DND-41 (cell line): ENCODE measurements around the gene DPYD.

Experiments
- EZH2 ChIP-seq: IDR thresholded peaks from 3 replicates; pipeline ENCODE4 v1.6.1; 2012; ENCODE audit warnings: borderline replicate concordance, low read depth, mild to moderate bottlenecking, moderate library complexity, low read length, inconsistent platforms; ENCODE audit not compliant: severe bottlenecking
- TF ChIP-seq, protein P1 (sequence below): IDR thresholded peaks from 2 replicates; pipeline ENCODE4 v1.5.1; 2012; ENCODE audit warnings: borderline replicate concordance, low read length, moderate library complexity, mild to moderate bottlenecking; ENCODE audit not compliant: poor library complexity, severe bottlenecking; ENCODE audit errors: extremely low read depth

GRCh38 chr1:97190326-97190725 is 730.5 kb downstream of the DPYD start:
- TF ChIP-seq, protein P1, sequence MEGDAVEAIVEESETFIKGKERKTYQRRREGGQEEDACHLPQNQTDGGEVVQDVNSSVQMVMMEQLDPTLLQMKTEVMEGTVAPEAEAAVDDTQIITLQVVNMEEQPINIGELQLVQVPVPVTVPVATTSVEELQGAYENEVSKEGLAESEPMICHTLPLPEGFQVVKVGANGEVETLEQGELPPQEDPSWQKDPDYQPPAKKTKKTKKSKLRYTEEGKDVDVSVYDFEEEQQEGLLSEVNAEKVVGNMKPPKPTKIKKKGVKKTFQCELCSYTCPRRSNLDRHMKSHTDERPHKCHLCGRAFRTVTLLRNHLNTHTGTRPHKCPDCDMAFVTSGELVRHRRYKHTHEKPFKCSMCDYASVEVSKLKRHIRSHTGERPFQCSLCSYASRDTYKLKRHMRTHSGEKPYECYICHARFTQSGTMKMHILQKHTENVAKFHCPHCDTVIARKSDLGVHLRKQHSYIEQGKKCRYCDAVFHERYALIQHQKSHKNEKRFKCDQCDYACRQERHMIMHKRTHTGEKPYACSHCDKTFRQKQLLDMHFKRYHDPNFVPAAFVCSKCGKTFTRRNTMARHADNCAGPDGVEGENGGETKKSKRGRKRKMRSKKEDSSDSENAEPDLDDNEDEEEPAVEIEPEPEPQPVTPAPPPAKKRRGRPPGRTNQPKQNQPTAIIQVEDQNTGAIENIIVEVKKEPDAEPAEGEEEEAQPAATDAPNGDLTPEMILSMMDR: no peak
- TF ChIP-seq EZH2: no peak
